IMR-90 (cell line): ENCODE data around the gene NNT. TPM values are rescaled to one million over a fixed set of nuclear protein-coding genes. Genes with fewer than 3 reads are reported as not detected.

Experiments
- ATAC-seq: fragments of 200-7000 bp; cut with Tn5 transposase; 2 replicates; pipeline ENCODE4 v1.9.1; 2020; ENCODE audit warnings: low read depth, mild to moderate bottlenecking, moderate library complexity
- BruUV-seq: library from RNA; stranded (reverse); fragments of 400-500 nt; replicated peaks from 2 replicates; lab custom pipeline; 2021; lab: Mats Ljungman, UMichigan
- CTCF ChIA-PET: fragments of 300-600 bp; formaldehyde crosslinking; extraction: SDS; loops from one replicate; lab custom pipeline; 2021; ENCODE audit warnings: antibody characterized with exemption; lab: Yijun Ruan, JAX
- POLR2A ChIA-PET: fragments of 300-600 bp; sonication (Branson Sonifier 250); formaldehyde crosslinking; loops from one replicate; lab custom pipeline; 2022; ENCODE audit warnings: antibody characterized with exemption; ENCODE audit not compliant: unreplicated experiment; lab: Charles Lee
- DNase-seq: peaks from one replicate; pipeline ENCODE4 v3.0.0; 2013
- H2AFZ ChIP-seq: replicated peaks from 2 replicates; pipeline ENCODE3; 2013; ENCODE audit warnings: low read length, mild to moderate bottlenecking; ENCODE audit not compliant: poor library complexity
- H2AK5ac ChIP-seq: 2 replicates; pipeline ENCODE4 v1.6.1; 2013; ENCODE audit warnings: low read depth, low read length, inconsistent platforms
- H2AK9ac ChIP-seq: replicated peaks from 2 replicates; pipeline ENCODE3; 2013; ENCODE audit warnings: mild to moderate bottlenecking, low read depth, low read length, moderate library complexity; ENCODE audit not compliant: poor library complexity
- H2BK120ac ChIP-seq: 2 replicates; pipeline ENCODE4 v1.6.1; 2013; ENCODE audit warnings: low read depth, low read length, inconsistent platforms
- H2BK15ac ChIP-seq: 3 replicates; pipeline ENCODE4 v1.6.1; 2013; ENCODE audit warnings: low read depth, low read length, inconsistent platforms
- H2BK20ac ChIP-seq: 2 replicates; pipeline ENCODE4 v1.6.1; 2013; ENCODE audit warnings: low read depth, mild to moderate bottlenecking, inconsistent platforms, low read length, moderate library complexity
- H2BK5ac ChIP-seq: 2 replicates; pipeline ENCODE4 v1.6.1; 2013; ENCODE audit warnings: mild to moderate bottlenecking, low read depth, low read length, inconsistent platforms; ENCODE audit not compliant: poor library complexity, severe bottlenecking
- H3K14ac ChIP-seq: replicated peaks from 2 replicates; pipeline ENCODE4 v1.6.1; 2013; ENCODE audit warnings: low read depth, low read length, inconsistent platforms
- H3K18ac ChIP-seq: 2 replicates; pipeline ENCODE4 v1.6.1; 2013; ENCODE audit warnings: low read depth, low read length, control low read depth
- H3K23ac ChIP-seq: 2 replicates; pipeline ENCODE4 v1.6.1; 2013; ENCODE audit warnings: low read depth, low read length, inconsistent platforms
- H3K27ac ChIP-seq: 2 replicates; pipeline ENCODE4 v1.5.1; 2013; ENCODE audit warnings: mild to moderate bottlenecking, control low read depth, low read length; ENCODE audit not compliant: insufficient read depth
- H3K27me3 ChIP-seq: 2 replicates; pipeline ENCODE4 v1.6.1; 2013; ENCODE audit warnings: low read length; ENCODE audit not compliant: control insufficient read depth, insufficient read depth
- H3K36me3 ChIP-seq: 2 replicates; pipeline ENCODE4 v1.6.1; 2013; ENCODE audit warnings: low read length, mixed read lengths; ENCODE audit not compliant: control insufficient read depth, insufficient read depth
- H3K4ac ChIP-seq: 2 replicates; pipeline ENCODE4 v1.6.1; 2013; ENCODE audit warnings: low read depth, low read length, inconsistent platforms
- H3K4me1 ChIP-seq: 2 replicates; pipeline ENCODE4 v1.6.1; 2013; ENCODE audit warnings: low read length, mixed read lengths; ENCODE audit not compliant: control insufficient read depth, insufficient read depth
- H3K4me2 ChIP-seq: 2 replicates; pipeline ENCODE4 v1.6.1; 2013; ENCODE audit warnings: low read depth, mild to moderate bottlenecking, control low read depth, low read length, moderate library complexity
- H3K4me3 ChIP-seq: 2 replicates; pipeline ENCODE4 v1.5.1; 2013; ENCODE audit warnings: low read depth, mild to moderate bottlenecking, control low read depth, low read length, moderate library complexity; ENCODE audit not compliant: insufficient read depth
- H3K56ac ChIP-seq: 2 replicates; pipeline ENCODE4 v1.6.1; 2013; ENCODE audit warnings: low read length, inconsistent platforms; ENCODE audit not compliant: insufficient read depth; ENCODE audit errors: extremely low read depth
- H3K79me1 ChIP-seq, 2 experiments: 2 replicates each; pipeline ENCODE4 v1.6.1; 2013; ENCODE audit warnings: low read length in 2 of 2, inconsistent platforms in 1 of 2, low read depth in 1 of 2
- H3K9ac ChIP-seq: 2 replicates; pipeline ENCODE4 v1.6.1; 2013; ENCODE audit warnings: low read depth, low read length, control low read depth
- H3K9me1 ChIP-seq: 2 replicates; pipeline ENCODE4 v1.6.1; 2013; ENCODE audit warnings: low read length, inconsistent platforms; ENCODE audit not compliant: insufficient read depth
- H3K9me3 ChIP-seq: 2 replicates; pipeline ENCODE4 v1.6.1; 2013; ENCODE audit warnings: low read length; ENCODE audit not compliant: control insufficient read depth, insufficient read depth
- H4K20me1 ChIP-seq: 2 replicates; pipeline ENCODE4 v1.6.1; 2013; ENCODE audit warnings: low read length, inconsistent platforms; ENCODE audit not compliant: insufficient read depth
- H4K5ac ChIP-seq: 2 replicates; pipeline ENCODE4 v1.6.1; 2013; ENCODE audit warnings: mild to moderate bottlenecking, low read depth, low read length, control low read depth
- H4K8ac ChIP-seq, 2 experiments: 2 replicates each; pipeline ENCODE4 v1.6.1; 2013; ENCODE audit warnings: low read depth in 2 of 2, low read length in 2 of 2, control low read depth in 1 of 2, inconsistent platforms in 1 of 2
- H4K91ac ChIP-seq: 2 replicates; pipeline ENCODE4 v1.6.1; 2013; ENCODE audit warnings: low read depth, low read length, inconsistent platforms; ENCODE audit not compliant: insufficient read depth
- BHLHE40 ChIP-seq: fragments of 150-350 bp; IDR thresholded peaks from 2 replicates; pipeline ENCODE4 v1.6.1; 2016; ENCODE audit warnings: mild to moderate bottlenecking, low read depth, low read length
- FOS ChIP-seq: fragments of 150-350 bp; IDR thresholded peaks from 2 replicates; pipeline ENCODE4 v1.6.1; 2016; ENCODE audit warnings: low read depth, low read length
- MAFK ChIP-seq: IDR thresholded peaks from 2 replicates; pipeline ENCODE4 v1.6.1; 2012; ENCODE audit warnings: low read depth, low read length, improper control_type of control experiment
- MAZ ChIP-seq: IDR thresholded peaks from 2 replicates; pipeline ENCODE4 v1.6.1; 2012; ENCODE audit warnings: low read depth, mild to moderate bottlenecking, low read length, improper control_type of control experiment, moderate library complexity, borderline replicate concordance
- MXI1 ChIP-seq: IDR thresholded peaks from 2 replicates; pipeline ENCODE4 v1.6.1; 2012; ENCODE audit warnings: low read depth, mild to moderate bottlenecking, low read length, moderate library complexity, borderline replicate concordance
- POLR2A ChIP-seq: IDR thresholded peaks from 2 replicates; pipeline ENCODE4 v1.6.1; 2012; ENCODE audit warnings: mild to moderate bottlenecking, low read depth, low read length
- RCOR1 ChIP-seq: IDR thresholded peaks from 2 replicates; pipeline ENCODE4 v1.6.1; 2012; ENCODE audit warnings: mild to moderate bottlenecking, low read length, improper control_type of control experiment; ENCODE audit not compliant: insufficient replicate concordance
- RFX5 ChIP-seq: IDR thresholded peaks from 2 replicates; pipeline ENCODE4 v1.8.0; 2012; ENCODE audit warnings: low read depth, mild to moderate bottlenecking, low read length, moderate library complexity
- SMC3 ChIP-seq: fragments of 150-350 bp; IDR thresholded peaks from 2 replicates; pipeline ENCODE4 v1.6.1; 2016; ENCODE audit warnings: low read depth, mild to moderate bottlenecking, antibody characterized with exemption, low read length, moderate library complexity
- WGBS, 2 experiments: methylation state at CpG; one replicate each; pipeline versions ENCODE4 v1.1.5 to v1.1.7; 2013; ENCODE audit warnings: missing lambda C conversion rate in 2 of 2; ENCODE audit not compliant: insufficient read length in 1 of 2; ENCODE audit errors: extremely low coverage in 2 of 2; 5-methylcytosine and 5-hydroxymethylcytosine counted together
- dilution Hi-C: fragments of 300-500 bp; cut with HindIII; formaldehyde crosslinking; loops from one replicate; pipeline ENCODE4 v1.14.3; 2018; ENCODE audit warnings: low sequenced_read_pairs; ENCODE audit not compliant: unreplicated experiment
- in situ Hi-C: fragments of 300-500 bp; cut with MboI; formaldehyde crosslinking; loops from 3 replicates; pipeline ENCODE4 v1.14.3; 2019; ENCODE audit warnings: low sequenced_read_pairs, inconsistent platforms, mixed read lengths
- intact Hi-C: fragments of 100-400 bp; cut with micrococcal nuclease; formaldehyde crosslinking; loops from 2 replicates; pipeline ENCODE4 v1.10.0; 2022
- polyA plus RNA-seq, 3 experiments: library from polyadenylated mRNA; depleted of rRNA; stranded (reverse); fragments of >200 nt; gene quantifications; 2 replicates each; pipeline ENCODE4 v1.2.3, GENCODE V29; 2012; ENCODE audit warnings: low replicate concordance in 1 of 3
- total RNA-seq: library from RNA; depleted of rRNA; stranded (reverse); fragments of >200 nt; gene quantifications from 2 replicates; pipeline ENCODE4 v1.2.3, GENCODE V29; 2012

Gene NNT
- total and polyA plus RNA-seq, 2 of the 4 experiments (the other 2 are of a cell fraction) = 23.1 to 57.2 TPM

GRCh38 chr5:43604699-43605098 is 1.7 kb downstream of the NNT start:
- CTCF ChIA-PET = interaction anchor here (0.6 kb wide), 1 partner anchor 883 kb away, joined by 4 read pairs; no protein-coding TSS in a partner anchor
- intact Hi-C loops = loop anchor here (1.0 kb wide), 1 partner anchor 204 kb away; no protein-coding TSS in a partner anchor
- H2BK5ac ChIP-seq = no peak overlapping the region

More at GRCh38 chr5:43604699-43605098, 1.7 kb downstream of the NNT start:
- Histone ChIP-seq H3K4me1 (peaks cover 2% of the 10 kb centered on the region), H2BK20ac (no peak overlapping the region), H3K9me3 (no peaks in the 10 kb centered on the region), H3K27ac (no peak overlapping the region), H3K36me3 (no peaks in the 10 kb centered on the region), H3K27me3 (no peaks in the 10 kb centered on the region), H3K4ac (no peak overlapping the region), H3K23ac (no peak overlapping the region), H2BK120ac (no peak overlapping the region), H4K20me1 (no peaks in the 10 kb centered on the region), H4K5ac (no peak overlapping the region), H2AFZ (no peak overlapping the region), H3K9me1 (peaks cover 2% of the 10 kb centered on the region; the same call in 1 of the 2 replicates), H2AK5ac (no peak overlapping the region), H3K14ac (no peak overlapping the region), H4K8ac (no peak overlapping the region), H3K79me1 (peaks cover 24 to 48% of the 10 kb centered on the region in 2 experiments), H2AK9ac (no peak overlapping the region), H3K4me2 (no peak overlapping the region), H2BK15ac (no peak overlapping the region), H3K56ac (no peak overlapping the region), H3K4me3 (no peak overlapping the region), H3K18ac (no peak overlapping the region), H3K9ac (no peak overlapping the region), H4K91ac (no peak overlapping the region)
- POLR2A ChIA-PET = no interaction called here
- dilution Hi-C loops (no loop called here), in situ Hi-C loops (no loop called here)
- no CpG with 5 or more reads among the region's 4 CpGs for WGBS, 2 experiments
- no peak for TF ChIP-seq POLR2A
- no peak for TF ChIP-seq MXI1
- no peak for TF ChIP-seq RFX5
- no peak for TF ChIP-seq SMC3
- no peak for TF ChIP-seq MAFK
- TF ChIP-seq RCOR1 = no peak
- no peak for TF ChIP-seq MAZ
- no peak for TF ChIP-seq FOS
- TF ChIP-seq BHLHE40 = no peak
- ATAC-seq (no peak), DNase-seq (no peak)
- no TSS peak for BruUV-seq
